NCI-H1105 (cell line): ENCODE results near the gene EDN1.
"Not testable (repeated sequence)": the region's sequence is repeated elsewhere in the genome, so short reads cannot be mapped to it uniquely, and the experiment has no call there.

Experiments used
- DNase-seq: peaks from one replicate; lab custom pipeline; 2025; lab: John Stamatoyannopoulos, UW

Gene EDN1

GRCh38 chr6:12327391-12327790 lies 37.2 kb downstream of the EDN1 start:
- DNase-seq = no peak

- DNase-seq = no peak
These were observed 37.8 kb downstream of the EDN1 start for GRCh38 chr6:12327988-12328387.

- peak; percentile 5 for DNase-seq
These were observed 38.5 kb downstream of the EDN1 start for GRCh38 chr6:12328701-12329100.

GRCh38 chr6:12331474-12331873 lies 41.3 kb downstream of the EDN1 start:
- no peak for DNase-seq

GRCh38 chr6:12331951-12332749 lies 42.0 kb downstream of the EDN1 start:
- DNase-seq = no peak

GRCh38 chr6:12332750-12333079 lies 42.6 kb downstream of the EDN1 start:
- DNase-seq = not testable (repeated sequence)

GRCh38 chr6:12333128-12333527 lies 43.0 kb downstream of the EDN1 start:
- no peak for DNase-seq

- DNase-seq = no peak
These were observed 44.5 kb downstream of the EDN1 start for GRCh38 chr6:12334526-12335130.

- no peak for DNase-seq
These were observed 45.0 kb downstream of the EDN1 start for GRCh38 chr6:12335131-12335527.

GRCh38 chr6:12335717-12336116 lies 45.6 kb downstream of the EDN1 start:
- no peak for DNase-seq

GRCh38 chr6:12336121-12336971 lies 46.2 kb downstream of the EDN1 start:
- no peak for DNase-seq

- DNase-seq = no peak
These were observed 48.9 kb downstream of the EDN1 start for GRCh38 chr6:12339022-12339421.

- no peak for DNase-seq
These were observed 49.8 kb downstream of the EDN1 start for GRCh38 chr6:12339808-12340487.

GRCh38 chr6:12340488-12340818 lies 50.3 kb downstream of the EDN1 start:
- DNase-seq = no peak

- DNase-seq = no peak
These were observed 52.5 kb downstream of the EDN1 start for GRCh38 chr6:12342664-12343063.

- DNase-seq = no peak
These were observed 52.9 kb downstream of the EDN1 start for GRCh38 chr6:12343122-12343439.

GRCh38 chr6:12343440-12344162 lies 53.4 kb downstream of the EDN1 start:
- DNase-seq = no peak

- DNase-seq = no peak
These were observed 54.1 kb downstream of the EDN1 start for GRCh38 chr6:12344296-12344695.

GRCh38 chr6:12344961-12345693 lies 55.0 kb downstream of the EDN1 start:
- DNase-seq = no peak

- no peak for DNase-seq
These were observed 55.5 kb downstream of the EDN1 start for GRCh38 chr6:12345694-12346058.
